DOHH2 (cell line): ENCODE results near the gene PLEKHM3.

Experiments used
- H3F3A ChIP-seq: fragments of 200-600 bp; sonication (generic), shearing (Covaris generic); 2 replicates; pipeline ENCODE4 v1.6.0; 2016; ENCODE audit warnings: antibody characterized with exemption, mild to moderate bottlenecking; ENCODE audit not compliant: control insufficient read depth, insufficient read depth
- H3K27ac ChIP-seq: fragments of 200-600 bp; sonication (generic); 2 replicates; pipeline ENCODE4 v1.5.1; 2014; ENCODE audit warnings: low read depth, mild to moderate bottlenecking, low read length, moderate library complexity
- H3K27me3 ChIP-seq: fragments of 200-600 bp; sonication (generic); 2 replicates; pipeline ENCODE4 v1.6.1; 2014; ENCODE audit warnings: mild to moderate bottlenecking, low read length, mixed read lengths; ENCODE audit not compliant: control insufficient read depth
- H3K36me3 ChIP-seq: fragments of 200-600 bp; sonication (generic); 2 replicates; pipeline ENCODE4 v1.6.1; 2014; ENCODE audit warnings: mild to moderate bottlenecking, low read length, moderate library complexity, mixed read lengths; ENCODE audit not compliant: control insufficient read depth
- H3K4me1 ChIP-seq: fragments of 200-600 bp; sonication (generic); 2 replicates; pipeline ENCODE4 v1.6.1; 2014; ENCODE audit warnings: mild to moderate bottlenecking, low read length, mixed read lengths; ENCODE audit not compliant: control insufficient read depth
- H3K4me2 ChIP-seq: fragments of 200-600 bp; sonication (generic); 2 replicates; pipeline ENCODE4 v1.6.0; 2014; ENCODE audit warnings: mild to moderate bottlenecking, low read length, moderate library complexity
- H3K4me3 ChIP-seq: fragments of 200-600 bp; sonication (generic); 2 replicates; pipeline ENCODE4 v1.5.1; 2014; ENCODE audit warnings: mild to moderate bottlenecking, low read length, mixed read lengths
- H3K79me2 ChIP-seq: fragments of 200-600 bp; sonication (generic); 2 replicates; pipeline ENCODE4 v1.6.1; 2014; ENCODE audit warnings: mild to moderate bottlenecking, low read length, mixed read lengths; ENCODE audit not compliant: control insufficient read depth
- H3K9me2 ChIP-seq: fragments of 200-600 bp; sonication (generic); replicated peaks from 2 replicates; pipeline ENCODE4 v1.6.1; 2014; ENCODE audit warnings: mild to moderate bottlenecking, low read length, mixed read lengths; ENCODE audit not compliant: control insufficient read depth
- H3K9me3 ChIP-seq: fragments of 200-600 bp; sonication (generic); 2 replicates; pipeline ENCODE4 v1.6.1; 2014; ENCODE audit warnings: antibody characterized with exemption, low read length, mixed read lengths; ENCODE audit not compliant: control insufficient read depth, insufficient read depth
- H4K20me1 ChIP-seq: fragments of 200-600 bp; sonication (generic); 2 replicates; pipeline ENCODE4 v1.6.0; 2014; ENCODE audit warnings: low read depth, mild to moderate bottlenecking, antibody characterized with exemption, low read length, moderate library complexity; ENCODE audit not compliant: control insufficient read depth, insufficient read depth
- CTCF ChIP-seq: fragments of 200-600 bp; sonication (generic); IDR thresholded peaks from one replicate; pipeline ENCODE4 v1.5.1; 2014; ENCODE audit warnings: antibody characterized with exemption, mild to moderate bottlenecking, low read depth, low read length; ENCODE audit not compliant: poor library complexity, severe bottlenecking
- EZH2phosphoT487 ChIP-seq: fragments of 200-600 bp; sonication (generic); IDR thresholded peaks from 2 replicates; pipeline ENCODE4 v1.6.1; 2017; ENCODE audit warnings: borderline replicate concordance, mild to moderate bottlenecking, antibody characterized with exemption, low read length, moderate library complexity, mixed read lengths

PLEKHM3 gene

GRCh38 chr2:207887500-207887899 lies 137.8 kb downstream of the PLEKHM3 start:
- Histone ChIP-seq H3K4me2 (no peak overlapping the region), H3K36me3 (no peaks in the 10 kb centered on the region), H4K20me1 (no peaks in the 10 kb centered on the region), H3K4me1 (no peaks in the 10 kb centered on the region), H3F3A (no peaks in the 10 kb centered on the region), H3K27ac (no peak overlapping the region), H3K27me3 (no peaks in the 10 kb centered on the region), H3K4me3 (no peak overlapping the region), H3K9me3 (no peaks in the 10 kb centered on the region), H3K9me2 (no peaks in the 10 kb centered on the region), H3K79me2 (no peaks in the 10 kb centered on the region)
- TF ChIP-seq EZH2phosphoT487 (no peak), CTCF (no peak)

- Histone ChIP-seq H3K4me1 (no peaks in the 10 kb centered on the region), H4K20me1 (no peaks in the 10 kb centered on the region), H3F3A (no peaks in the 10 kb centered on the region), H3K4me2 (no peak overlapping the region), H3K27ac (no peak overlapping the region), H3K27me3 (no peaks in the 10 kb centered on the region), H3K79me2 (no peaks in the 10 kb centered on the region), H3K9me2 (no peaks in the 10 kb centered on the region), H3K36me3 (no peaks in the 10 kb centered on the region), H3K4me3 (no peak overlapping the region), H3K9me3 (no peaks in the 10 kb centered on the region)
- TF ChIP-seq EZH2phosphoT487, result no peak
- TF ChIP-seq CTCF, result no peak
Observed at GRCh38 chr2:207885010-207885409, 140.3 kb downstream of the PLEKHM3 start.

- Histone ChIP-seq H3F3A (no peaks in the 10 kb centered on the region), H3K4me3 (no peak overlapping the region), H3K4me2 (no peak overlapping the region), H3K9me3 (no peaks in the 10 kb centered on the region), H3K27me3 (no peaks in the 10 kb centered on the region), H3K36me3 (no peaks in the 10 kb centered on the region), H3K79me2 (no peaks in the 10 kb centered on the region), H3K4me1 (no peaks in the 10 kb centered on the region), H3K9me2 (no peaks in the 10 kb centered on the region), H4K20me1 (no peaks in the 10 kb centered on the region), H3K27ac (no peak overlapping the region)
- TF ChIP-seq CTCF (no peak), EZH2phosphoT487 (no peak)
Observed at GRCh38 chr2:207884127-207884526, 141.2 kb downstream of the PLEKHM3 start.
